HFF-Myc (cell line): Measurements from ENCODE around the gene SFXN1.

ENCODE experiments used
- DNase-seq: peaks from one replicate; pipeline ENCODE4 v3.0.0-alpha.2; 2011; ENCODE audit warnings: low read depth; ENCODE audit errors: extremely low read depth
- H3K4me3 ChIP-seq: replicated peaks from 2 replicates; pipeline ENCODE4 v1.5.1; 2011; ENCODE audit warnings: low read depth, mild to moderate bottlenecking, control low read depth, low read length
- TF ChIP-seq, protein P1 (sequence below): IDR thresholded peaks from 2 replicates; pipeline ENCODE4 v1.5.1; 2012; ENCODE audit warnings: mild to moderate bottlenecking, low read depth, low read length, control low read depth; ENCODE audit errors: missing control alignments

Gene SFXN1

DNA sequence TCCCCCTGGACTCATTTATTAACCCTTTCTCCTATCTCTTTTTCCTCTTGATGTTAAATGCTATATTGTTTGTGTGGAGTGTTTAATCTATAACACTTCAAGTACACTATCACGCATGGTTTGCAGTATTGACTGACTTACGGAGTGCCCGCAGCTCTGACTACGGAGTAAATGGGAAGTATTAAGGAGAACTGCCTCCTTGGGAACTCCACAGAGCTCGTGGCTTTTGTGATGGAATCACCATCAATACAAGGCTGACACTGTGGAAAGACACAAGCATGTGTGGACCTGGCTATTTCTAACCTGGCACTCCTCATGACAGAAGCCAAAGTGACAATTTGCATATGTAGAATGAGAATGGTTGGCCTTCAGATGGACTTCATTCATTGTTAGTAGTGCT is 66.2 kb downstream of the SFXN1 start:
- H3K4me3 ChIP-seq = no peak overlapping the region
- TF ChIP-seq, protein P1, sequence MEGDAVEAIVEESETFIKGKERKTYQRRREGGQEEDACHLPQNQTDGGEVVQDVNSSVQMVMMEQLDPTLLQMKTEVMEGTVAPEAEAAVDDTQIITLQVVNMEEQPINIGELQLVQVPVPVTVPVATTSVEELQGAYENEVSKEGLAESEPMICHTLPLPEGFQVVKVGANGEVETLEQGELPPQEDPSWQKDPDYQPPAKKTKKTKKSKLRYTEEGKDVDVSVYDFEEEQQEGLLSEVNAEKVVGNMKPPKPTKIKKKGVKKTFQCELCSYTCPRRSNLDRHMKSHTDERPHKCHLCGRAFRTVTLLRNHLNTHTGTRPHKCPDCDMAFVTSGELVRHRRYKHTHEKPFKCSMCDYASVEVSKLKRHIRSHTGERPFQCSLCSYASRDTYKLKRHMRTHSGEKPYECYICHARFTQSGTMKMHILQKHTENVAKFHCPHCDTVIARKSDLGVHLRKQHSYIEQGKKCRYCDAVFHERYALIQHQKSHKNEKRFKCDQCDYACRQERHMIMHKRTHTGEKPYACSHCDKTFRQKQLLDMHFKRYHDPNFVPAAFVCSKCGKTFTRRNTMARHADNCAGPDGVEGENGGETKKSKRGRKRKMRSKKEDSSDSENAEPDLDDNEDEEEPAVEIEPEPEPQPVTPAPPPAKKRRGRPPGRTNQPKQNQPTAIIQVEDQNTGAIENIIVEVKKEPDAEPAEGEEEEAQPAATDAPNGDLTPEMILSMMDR = no peak
- no peak for DNase-seq

DNA sequence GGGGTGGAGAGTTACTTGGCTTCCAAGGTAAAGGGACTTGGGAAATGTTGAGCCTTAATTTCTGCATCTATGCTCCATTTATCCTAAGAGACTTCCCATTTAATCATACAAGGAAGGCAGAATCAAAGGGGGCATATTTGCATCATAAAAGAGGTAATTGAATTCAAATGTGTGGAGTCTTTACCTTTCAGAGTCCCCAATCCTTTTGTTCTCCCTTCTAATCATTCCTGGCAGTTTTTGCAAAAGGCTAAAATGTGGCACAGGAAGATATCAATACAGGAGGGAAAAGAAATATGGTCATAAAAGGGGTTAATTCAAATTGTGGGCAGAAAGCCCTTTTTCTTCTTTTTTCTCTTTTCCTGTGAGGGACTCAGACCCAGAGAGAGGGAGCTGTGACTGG is 69.5 kb downstream of the SFXN1 start:
- TF ChIP-seq, protein P1 = no peak
- DNase-seq = no peak
- no peak overlapping the region for H3K4me3 ChIP-seq

DNA sequence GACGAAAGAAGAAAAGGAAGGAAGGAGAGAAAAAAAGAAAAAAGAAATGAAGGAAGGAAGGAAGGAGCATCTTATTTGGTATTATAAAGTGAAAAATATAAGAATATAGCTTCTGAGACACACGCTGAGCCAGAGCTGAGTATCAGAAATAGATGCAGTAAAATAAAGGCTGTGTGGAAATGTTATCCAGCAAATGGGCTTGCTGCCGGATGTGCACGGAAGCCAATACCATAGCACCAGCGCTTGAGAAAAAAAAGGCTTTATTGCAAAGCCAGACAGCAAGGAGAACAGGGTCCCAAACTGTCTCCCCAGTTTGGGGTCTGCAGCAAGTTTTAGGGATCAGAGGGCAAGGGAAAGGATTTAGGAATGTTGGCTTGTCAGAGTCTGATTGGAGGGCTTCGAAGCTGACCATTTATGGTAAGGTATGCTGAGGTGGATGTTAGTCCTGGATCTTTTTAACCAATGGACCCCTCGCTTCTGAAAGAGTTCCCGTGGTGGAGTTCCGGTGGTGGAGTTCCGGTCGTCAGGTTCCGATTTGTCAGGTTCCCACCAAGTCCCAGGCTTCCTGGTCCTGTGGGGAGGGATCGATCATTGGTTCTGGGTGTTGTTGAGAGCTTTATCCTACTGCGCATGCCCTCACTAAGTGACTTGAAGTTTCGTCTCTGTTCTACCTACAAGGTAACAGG is 70.4 kb downstream of the SFXN1 start:
- H3K4me3 ChIP-seq = no peak overlapping the region
- TF ChIP-seq, protein P1 = no peak
- no peak for DNase-seq

DNA sequence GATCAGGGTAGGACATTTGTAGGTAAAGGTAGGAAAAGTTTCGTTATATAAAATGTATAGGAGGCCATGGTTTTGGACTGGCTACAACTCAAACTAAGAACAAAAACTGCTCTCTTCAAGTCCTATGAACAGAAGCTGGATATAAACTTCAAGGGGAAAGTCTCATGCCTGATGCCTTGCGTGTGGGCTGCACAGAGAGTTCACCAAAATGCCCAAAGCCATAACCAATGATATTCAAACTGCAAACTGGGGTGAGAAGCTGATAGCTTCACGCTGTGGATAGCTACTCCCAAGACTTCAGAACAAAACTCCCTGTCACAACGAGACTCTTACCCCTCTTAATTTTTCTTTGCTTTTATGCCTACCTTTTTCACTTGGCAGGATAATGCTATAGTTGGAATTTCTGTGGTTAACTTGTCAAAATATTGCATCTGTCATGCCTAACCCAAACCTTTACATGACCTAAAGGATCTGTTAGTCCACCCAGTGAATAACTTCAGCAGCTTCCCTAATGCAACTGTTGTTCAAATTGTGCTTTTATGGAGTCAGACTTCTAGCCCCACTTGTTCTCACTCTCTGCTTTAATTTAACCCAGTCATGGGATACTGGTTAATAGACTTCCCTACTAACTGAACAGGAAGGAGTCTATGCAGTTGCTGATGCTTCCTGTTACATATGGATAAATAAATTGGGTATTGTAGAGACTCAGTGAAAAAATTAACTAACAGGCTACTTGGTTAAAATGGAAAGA is 71.9 kb downstream of the SFXN1 start:
- TF ChIP-seq, protein P1 = no peak
- DNase-seq = no peak

DNA sequence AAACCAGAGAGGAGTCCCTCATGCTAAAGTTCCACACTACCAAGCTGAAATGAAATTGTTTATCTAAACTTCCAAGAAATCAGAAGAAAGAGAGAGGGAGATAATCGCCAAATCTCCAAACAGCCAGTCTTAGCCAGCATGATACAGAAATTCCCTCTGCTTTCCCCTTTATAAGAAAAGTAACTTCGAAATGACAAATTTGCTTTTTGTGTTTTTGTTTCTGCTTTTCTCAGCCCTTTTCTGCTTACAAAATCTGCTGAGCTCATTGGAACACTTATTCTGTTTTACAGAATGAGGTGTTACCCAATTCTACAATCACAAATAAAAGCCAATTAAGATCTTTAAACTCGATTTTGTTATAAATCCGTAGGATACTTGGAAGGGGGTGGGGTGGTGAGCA is 72.9 kb downstream of the SFXN1 start:
- H3K4me3 ChIP-seq = no peak overlapping the region
- no peak for DNase-seq
- TF ChIP-seq, protein P1 = no peak

More for the DNA sequence above, 71.9 kb downstream of the SFXN1 start:
- H3K4me3 ChIP-seq = no peak overlapping the region

DNA sequence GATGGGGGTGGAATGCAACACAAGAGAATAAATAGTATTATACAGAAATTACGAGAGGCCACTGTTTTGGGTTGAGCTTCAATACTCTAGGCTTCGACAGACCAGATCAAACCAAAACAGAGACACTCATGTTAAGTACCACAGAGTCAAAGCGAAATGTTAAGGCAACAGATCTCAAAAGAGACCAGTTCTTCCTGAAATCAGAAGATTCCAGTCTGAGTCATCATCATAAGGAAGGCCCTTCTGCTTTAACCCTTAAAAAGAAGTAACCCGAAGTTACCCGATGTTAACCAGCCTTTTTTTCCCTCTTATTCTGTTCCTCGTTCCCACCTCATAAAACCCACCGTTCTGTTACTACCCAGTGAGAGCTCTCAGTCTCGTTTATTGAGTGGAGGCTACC is 75.9 kb downstream of the SFXN1 start:
- H3K4me3 ChIP-seq = no peak overlapping the region
- TF ChIP-seq, protein P1 = no peak
- no peak for DNase-seq
